ENCODE measurements around the gene PLEKHA8. TPM values are rescaled to one million over a fixed set of nuclear protein-coding genes. Genes with fewer than 3 reads are reported as not detected.

The PLEKHA8 gene
- total and polyA plus RNA-seq, 10 donors, result 1.4 to 13.6 (median 8.4) TPM

GRCh38 chr7:30147785-30148184 lies 119.6 kb downstream of the PLEKHA8 start:
- Histone ChIP-seq H3K27ac (no peak overlapping the region), H3K9me3 (no peaks in the 10 kb centered on the region), H3K36me3 (peaks cover 0 to 23% (median 0%) of the 10 kb centered on the region in 6 donors), H3K4me1 (peaks cover 0 to 37% (median 12%) of the 10 kb centered on the region in 6 donors), H3K27me3 (replicated peaks in 1 of 7) (no peaks in the 10 kb centered on the region), H3K4me3 (no peak overlapping the region)
- TF ChIP-seq POLR2A (IDR thresholded peaks at IDR 0.05) (no peak), POLR2AphosphoS5 (IDR thresholded peaks at IDR 0.05) (no peak), CTCF (IDR thresholded peaks at IDR 0.05 in 8 of 11, conservative IDR thresholded peaks at IDR 0.05 in 3 of 11) (no peak)
- no peak for DNase-seq
- WGBS, 5 donors, result 88 to 98% (median 94%) methylated on average over 2 of the region's 2 CpGs
- intact Hi-C loops (cut with DNase I; ENCODE audit: low total_unique reads), result no loop called here

- no peak for DNase-seq
- H3K27ac ChIP-seq, result peak overlapping the region in 1 of 8 donors; percentile 40
- no peaks in the 10 kb centered on the region for H3K9me3 ChIP-seq
- H3K4me1 ChIP-seq, result peaks cover 0 to 37% (median 12%) of the 10 kb centered on the region in 6 donors
- WGBS, 5 donors, result 92 to 97% (median 96%) methylated on average over 5 of the region's 5 CpGs
- no peak for TF ChIP-seq POLR2A (IDR thresholded peaks at IDR 0.05)
- TF ChIP-seq POLR2AphosphoS5 (IDR thresholded peaks at IDR 0.05), result no peak
- no peak for TF ChIP-seq CTCF (IDR thresholded peaks at IDR 0.05 in 8 of 11, conservative IDR thresholded peaks at IDR 0.05 in 3 of 11)
- no peaks in the 10 kb centered on the region for H3K27me3 ChIP-seq (replicated peaks in 1 of 7)
- peak overlapping the region in 1 of 8 donors; percentile 41 for H3K4me3 ChIP-seq
- H3K36me3 ChIP-seq, result peaks cover 0 to 24% (median 0%) of the 10 kb centered on the region in 6 donors
- intact Hi-C loops (cut with DNase I; ENCODE audit: low total_unique reads), result no loop called here
Observed at GRCh38 chr7:30148426-30148825, 120.2 kb downstream of the PLEKHA8 start.

GRCh38 chr7:30148951-30149459 lies 120.8 kb downstream of the PLEKHA8 start:
- Histone ChIP-seq H3K4me3 (peak overlapping the region in 1 of 8 donors; percentile 41), H3K27ac (peak overlapping the region in 4 of 8 donors; percentile 24 to 40 (median 38)), H3K36me3 (peaks cover 0 to 29% (median 0%) of the 10 kb centered on the region in 6 donors), H3K27me3 (replicated peaks in 1 of 7) (no peaks in the 10 kb centered on the region), H3K4me1 (peaks cover 0 to 37% (median 12%) of the 10 kb centered on the region in 6 donors), H3K9me3 (no peaks in the 10 kb centered on the region)
- DNase-seq, result peak; percentile 87
- 38 to 57% (median 42%) methylated on average over 10 to 13 of the region's 13 CpGs for WGBS, 5 donors
- intact Hi-C loops (cut with DNase I; ENCODE audit: low total_unique reads), result no loop called here
- TF ChIP-seq CTCF (IDR thresholded peaks at IDR 0.05 in 8 of 11, conservative IDR thresholded peaks at IDR 0.05 in 3 of 11) (no peak), POLR2AphosphoS5 (IDR thresholded peaks at IDR 0.05) (no peak), POLR2A (IDR thresholded peaks at IDR 0.05) (no peak)

- Histone ChIP-seq H3K4me1 (peaks cover 0 to 37% (median 12%) of the 10 kb centered on the region in 6 donors), H3K36me3 (peaks cover 0 to 30% (median 2%) of the 10 kb centered on the region in 6 donors), H3K9me3 (no peaks in the 10 kb centered on the region), H3K27ac (peak overlapping the region in 1 of 8 donors; percentile 36), H3K4me3 (peak overlapping the region in 1 of 8 donors; percentile 41), H3K27me3 (replicated peaks in 1 of 7) (no peaks in the 10 kb centered on the region)
- WGBS, 5 donors, result 93 to 98% (median 94%) methylated on average over 7 of the region's 7 CpGs
- TF ChIP-seq POLR2AphosphoS5 (IDR thresholded peaks at IDR 0.05), result no peak
- no peak for TF ChIP-seq CTCF (IDR thresholded peaks at IDR 0.05 in 8 of 11, conservative IDR thresholded peaks at IDR 0.05 in 3 of 11)
- TF ChIP-seq POLR2A (IDR thresholded peaks at IDR 0.05), result no peak
- intact Hi-C loops (cut with DNase I; ENCODE audit: low total_unique reads), result no loop called here
- DNase-seq, result no peak
Observed at GRCh38 chr7:30149640-30150272, 121.5 kb downstream of the PLEKHA8 start.
